ENCODE measurements around the gene HOXD4.

DNA sequence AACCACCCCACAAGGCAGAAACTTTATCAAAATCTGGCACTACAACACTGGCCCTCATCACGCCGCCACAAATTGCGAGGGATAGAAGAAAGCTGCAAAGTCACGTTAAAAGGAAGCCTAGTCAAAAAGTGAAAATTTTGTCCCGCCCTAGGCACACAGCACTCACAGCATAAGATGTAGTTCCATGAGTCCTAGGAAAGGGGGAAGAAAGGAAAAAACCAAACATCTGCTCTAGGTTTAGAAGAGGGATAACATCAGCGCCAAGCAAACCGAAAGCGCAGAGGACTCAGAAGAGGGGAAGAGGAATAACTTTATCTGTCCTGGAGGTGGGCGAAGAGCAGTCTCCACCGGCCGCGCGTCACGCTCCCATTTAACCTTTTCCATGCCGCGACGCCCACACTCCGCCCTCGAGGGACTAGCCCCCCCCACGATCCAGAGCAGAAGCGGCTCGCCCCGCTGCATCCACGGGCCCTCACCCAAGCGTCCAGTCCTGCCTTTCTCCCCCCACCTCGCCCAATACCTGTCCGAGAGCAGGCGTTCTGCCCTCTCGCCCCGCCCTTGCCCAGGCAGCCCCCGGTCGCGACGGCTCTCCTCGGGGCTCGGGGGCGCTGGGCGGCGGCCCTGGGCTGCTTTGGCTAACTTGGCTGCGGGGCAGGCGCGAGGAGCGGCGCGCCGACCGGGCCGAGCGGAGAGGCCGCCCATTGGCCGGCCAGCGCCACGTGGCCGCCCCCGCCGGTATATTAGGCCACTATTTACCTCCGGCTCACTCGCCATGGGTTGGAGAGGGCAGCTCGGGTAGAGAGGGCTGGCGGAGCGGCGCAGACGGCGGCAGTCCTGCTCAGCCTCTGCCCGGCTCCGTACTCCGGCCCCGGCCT, 36.8 kb downstream of the HOXD4 start, which contains the start of gene HOXD1:
- TF ChIP-seq CTCF (IDR thresholded peaks at IDR 0.05; ENCODE audit: poor library complexity, severe bottlenecking), result no peak
- no peak for TF ChIP-seq MXI1 (conservative IDR thresholded peaks at IDR 0.05; ENCODE audit: poor library complexity, severe bottlenecking)
- TF ChIP-seq EZH2 (IDR thresholded peaks at IDR 0.05; ENCODE audit: borderline replicate concordance, insufficient read depth, low read length, poor library complexity, severe bottlenecking), result no peak
- TF ChIP-seq POLR2AphosphoS5 (IDR thresholded peaks at IDR 0.05), result no peak
- TF ChIP-seq SMC3 (conservative IDR thresholded peaks at IDR 0.05; ENCODE audit: poor library complexity), result no peak
- no peak for TF ChIP-seq TAF1 (IDR thresholded peaks at IDR 0.05; ENCODE audit: low read depth)
- TF ChIP-seq, protein P1, sequence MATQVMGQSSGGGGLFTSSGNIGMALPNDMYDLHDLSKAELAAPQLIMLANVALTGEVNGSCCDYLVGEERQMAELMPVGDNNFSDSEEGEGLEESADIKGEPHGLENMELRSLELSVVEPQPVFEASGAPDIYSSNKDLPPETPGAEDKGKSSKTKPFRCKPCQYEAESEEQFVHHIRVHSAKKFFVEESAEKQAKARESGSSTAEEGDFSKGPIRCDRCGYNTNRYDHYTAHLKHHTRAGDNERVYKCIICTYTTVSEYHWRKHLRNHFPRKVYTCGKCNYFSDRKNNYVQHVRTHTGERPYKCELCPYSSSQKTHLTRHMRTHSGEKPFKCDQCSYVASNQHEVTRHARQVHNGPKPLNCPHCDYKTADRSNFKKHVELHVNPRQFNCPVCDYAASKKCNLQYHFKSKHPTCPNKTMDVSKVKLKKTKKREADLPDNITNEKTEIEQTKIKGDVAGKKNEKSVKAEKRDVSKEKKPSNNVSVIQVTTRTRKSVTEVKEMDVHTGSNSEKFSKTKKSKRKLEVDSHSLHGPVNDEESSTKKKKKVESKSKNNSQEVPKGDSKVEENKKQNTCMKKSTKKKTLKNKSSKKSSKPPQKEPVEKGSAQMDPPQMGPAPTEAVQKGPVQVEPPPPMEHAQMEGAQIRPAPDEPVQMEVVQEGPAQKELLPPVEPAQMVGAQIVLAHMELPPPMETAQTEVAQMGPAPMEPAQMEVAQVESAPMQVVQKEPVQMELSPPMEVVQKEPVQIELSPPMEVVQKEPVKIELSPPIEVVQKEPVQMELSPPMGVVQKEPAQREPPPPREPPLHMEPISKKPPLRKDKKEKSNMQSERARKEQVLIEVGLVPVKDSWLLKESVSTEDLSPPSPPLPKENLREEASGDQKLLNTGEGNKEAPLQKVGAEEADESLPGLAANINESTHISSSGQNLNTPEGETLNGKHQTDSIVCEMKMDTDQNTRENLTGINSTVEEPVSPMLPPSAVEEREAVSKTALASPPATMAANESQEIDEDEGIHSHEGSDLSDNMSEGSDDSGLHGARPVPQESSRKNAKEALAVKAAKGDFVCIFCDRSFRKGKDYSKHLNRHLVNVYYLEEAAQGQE (IDR thresholded peaks at IDR 0.05; ENCODE audit: borderline replicate concordance), result no peak
